DOHH2 (cell line): ENCODE results near the gene HOXB7.

ENCODE experiments used
- H3F3A ChIP-seq: fragments of 200-600 bp; sonication (generic), shearing (Covaris generic); 2 replicates; pipeline ENCODE4 v1.6.0; 2016; ENCODE audit warnings: antibody characterized with exemption, mild to moderate bottlenecking; ENCODE audit not compliant: control insufficient read depth, insufficient read depth
- H3K27ac ChIP-seq: fragments of 200-600 bp; sonication (generic); 2 replicates; pipeline ENCODE4 v1.5.1; 2014; ENCODE audit warnings: low read depth, mild to moderate bottlenecking, low read length, moderate library complexity
- H3K27me3 ChIP-seq: fragments of 200-600 bp; sonication (generic); 2 replicates; pipeline ENCODE4 v1.6.1; 2014; ENCODE audit warnings: mild to moderate bottlenecking, low read length, mixed read lengths; ENCODE audit not compliant: control insufficient read depth
- H3K36me3 ChIP-seq: fragments of 200-600 bp; sonication (generic); 2 replicates; pipeline ENCODE4 v1.6.1; 2014; ENCODE audit warnings: mild to moderate bottlenecking, low read length, moderate library complexity, mixed read lengths; ENCODE audit not compliant: control insufficient read depth
- H3K4me1 ChIP-seq: fragments of 200-600 bp; sonication (generic); 2 replicates; pipeline ENCODE4 v1.6.1; 2014; ENCODE audit warnings: mild to moderate bottlenecking, low read length, mixed read lengths; ENCODE audit not compliant: control insufficient read depth
- H3K4me2 ChIP-seq: fragments of 200-600 bp; sonication (generic); 2 replicates; pipeline ENCODE4 v1.6.0; 2014; ENCODE audit warnings: mild to moderate bottlenecking, low read length, moderate library complexity
- H3K4me3 ChIP-seq: fragments of 200-600 bp; sonication (generic); 2 replicates; pipeline ENCODE4 v1.5.1; 2014; ENCODE audit warnings: mild to moderate bottlenecking, low read length, mixed read lengths
- H3K79me2 ChIP-seq: fragments of 200-600 bp; sonication (generic); 2 replicates; pipeline ENCODE4 v1.6.1; 2014; ENCODE audit warnings: mild to moderate bottlenecking, low read length, mixed read lengths; ENCODE audit not compliant: control insufficient read depth
- H3K9me2 ChIP-seq: fragments of 200-600 bp; sonication (generic); replicated peaks from 2 replicates; pipeline ENCODE4 v1.6.1; 2014; ENCODE audit warnings: mild to moderate bottlenecking, low read length, mixed read lengths; ENCODE audit not compliant: control insufficient read depth
- H3K9me3 ChIP-seq: fragments of 200-600 bp; sonication (generic); 2 replicates; pipeline ENCODE4 v1.6.1; 2014; ENCODE audit warnings: antibody characterized with exemption, low read length, mixed read lengths; ENCODE audit not compliant: control insufficient read depth, insufficient read depth
- H4K20me1 ChIP-seq: fragments of 200-600 bp; sonication (generic); 2 replicates; pipeline ENCODE4 v1.6.0; 2014; ENCODE audit warnings: low read depth, mild to moderate bottlenecking, antibody characterized with exemption, low read length, moderate library complexity; ENCODE audit not compliant: control insufficient read depth, insufficient read depth
- CTCF ChIP-seq: fragments of 200-600 bp; sonication (generic); IDR thresholded peaks from one replicate; pipeline ENCODE4 v1.5.1; 2014; ENCODE audit warnings: antibody characterized with exemption, mild to moderate bottlenecking, low read depth, low read length; ENCODE audit not compliant: poor library complexity, severe bottlenecking
- EZH2phosphoT487 ChIP-seq: fragments of 200-600 bp; sonication (generic); IDR thresholded peaks from 2 replicates; pipeline ENCODE4 v1.6.1; 2017; ENCODE audit warnings: borderline replicate concordance, mild to moderate bottlenecking, antibody characterized with exemption, low read length, moderate library complexity, mixed read lengths

HOXB7 gene

GRCh38 chr17:48597778-48598631 is 12.8 kb downstream of the HOXB7 start:
- Histone ChIP-seq H3K79me2 (no peaks in the 10 kb centered on the region), H4K20me1 (peaks cover 3% of the 10 kb centered on the region; the same call in 1 of the 2 replicates), H3K36me3 (no peaks in the 10 kb centered on the region), H3K27me3 (peaks cover 81% of the 10 kb centered on the region), H3F3A (no peaks in the 10 kb centered on the region), H3K4me1 (peaks cover 4% of the 10 kb centered on the region; the same call in 1 of the 2 replicates), H3K4me3 (0 out of 2 replicates have a peak overlapping the region, but pooled peaks have one; percentile 20), H3K27ac (no peak overlapping the region), H3K9me3 (no peaks in the 10 kb centered on the region), H3K9me2 (no peaks in the 10 kb centered on the region), H3K4me2 (peak overlapping the region; percentile 44)
- TF ChIP-seq CTCF (no peak), EZH2phosphoT487 (peak; percentile 98)

- no peaks in the 10 kb centered on the region for H3F3A ChIP-seq
- H3K9me3 ChIP-seq: no peaks in the 10 kb centered on the region
- H3K79me2 ChIP-seq: no peaks in the 10 kb centered on the region
- no peaks in the 10 kb centered on the region for H3K9me2 ChIP-seq
- peaks cover 82% of the 10 kb centered on the region for H3K27me3 ChIP-seq
- peaks cover 3% of the 10 kb centered on the region; the same call in 1 of the 2 replicates for H4K20me1 ChIP-seq
- H3K4me2 ChIP-seq: peak overlapping the region; percentile 44
- 0 out of 2 replicates have a peak overlapping the region, but pooled peaks have one; percentile 20 for H3K4me3 ChIP-seq
- TF ChIP-seq CTCF (no peak), EZH2phosphoT487 (no peak)
- H3K27ac ChIP-seq: no peak overlapping the region
- H3K36me3 ChIP-seq: no peaks in the 10 kb centered on the region
- peaks cover 4% of the 10 kb centered on the region; the same call in 1 of the 2 replicates for H3K4me1 ChIP-seq
These were observed 13.4 kb downstream of the HOXB7 start for GRCh38 chr17:48597528-48597777.

GRCh38 chr17:48596735-48597527 is 13.9 kb downstream of the HOXB7 start:
- Histone ChIP-seq H3K79me2 (no peaks in the 10 kb centered on the region), H3K4me3 (0 out of 2 replicates have a peak overlapping the region, but pooled peaks have one; percentile 20), H3K9me3 (no peaks in the 10 kb centered on the region), H4K20me1 (peaks cover 3% of the 10 kb centered on the region; the same call in 1 of the 2 replicates), H3K4me1 (peaks cover 4% of the 10 kb centered on the region; the same call in 1 of the 2 replicates), H3K27me3 (peaks cover 78% of the 10 kb centered on the region), H3K4me2 (peak overlapping the region; percentile 44), H3K9me2 (no peaks in the 10 kb centered on the region), H3F3A (no peaks in the 10 kb centered on the region), H3K27ac (no peak overlapping the region), H3K36me3 (no peaks in the 10 kb centered on the region)
- peak; percentile 3 for TF ChIP-seq CTCF
- TF ChIP-seq EZH2phosphoT487: no peak
